Measurements from ENCODE around the gene UACA. TPM values are rescaled to one million over a fixed set of nuclear protein-coding genes. Genes with fewer than 3 reads are reported as not detected.
A peak's percentile ranks its signal among the peaks of the same experiment; 100 is the strongest.
"Not testable (repeated sequence)": the region's sequence is repeated elsewhere in the genome, so short reads cannot be mapped to it uniquely, and the experiment has no call there.

The UACA gene, protein sequence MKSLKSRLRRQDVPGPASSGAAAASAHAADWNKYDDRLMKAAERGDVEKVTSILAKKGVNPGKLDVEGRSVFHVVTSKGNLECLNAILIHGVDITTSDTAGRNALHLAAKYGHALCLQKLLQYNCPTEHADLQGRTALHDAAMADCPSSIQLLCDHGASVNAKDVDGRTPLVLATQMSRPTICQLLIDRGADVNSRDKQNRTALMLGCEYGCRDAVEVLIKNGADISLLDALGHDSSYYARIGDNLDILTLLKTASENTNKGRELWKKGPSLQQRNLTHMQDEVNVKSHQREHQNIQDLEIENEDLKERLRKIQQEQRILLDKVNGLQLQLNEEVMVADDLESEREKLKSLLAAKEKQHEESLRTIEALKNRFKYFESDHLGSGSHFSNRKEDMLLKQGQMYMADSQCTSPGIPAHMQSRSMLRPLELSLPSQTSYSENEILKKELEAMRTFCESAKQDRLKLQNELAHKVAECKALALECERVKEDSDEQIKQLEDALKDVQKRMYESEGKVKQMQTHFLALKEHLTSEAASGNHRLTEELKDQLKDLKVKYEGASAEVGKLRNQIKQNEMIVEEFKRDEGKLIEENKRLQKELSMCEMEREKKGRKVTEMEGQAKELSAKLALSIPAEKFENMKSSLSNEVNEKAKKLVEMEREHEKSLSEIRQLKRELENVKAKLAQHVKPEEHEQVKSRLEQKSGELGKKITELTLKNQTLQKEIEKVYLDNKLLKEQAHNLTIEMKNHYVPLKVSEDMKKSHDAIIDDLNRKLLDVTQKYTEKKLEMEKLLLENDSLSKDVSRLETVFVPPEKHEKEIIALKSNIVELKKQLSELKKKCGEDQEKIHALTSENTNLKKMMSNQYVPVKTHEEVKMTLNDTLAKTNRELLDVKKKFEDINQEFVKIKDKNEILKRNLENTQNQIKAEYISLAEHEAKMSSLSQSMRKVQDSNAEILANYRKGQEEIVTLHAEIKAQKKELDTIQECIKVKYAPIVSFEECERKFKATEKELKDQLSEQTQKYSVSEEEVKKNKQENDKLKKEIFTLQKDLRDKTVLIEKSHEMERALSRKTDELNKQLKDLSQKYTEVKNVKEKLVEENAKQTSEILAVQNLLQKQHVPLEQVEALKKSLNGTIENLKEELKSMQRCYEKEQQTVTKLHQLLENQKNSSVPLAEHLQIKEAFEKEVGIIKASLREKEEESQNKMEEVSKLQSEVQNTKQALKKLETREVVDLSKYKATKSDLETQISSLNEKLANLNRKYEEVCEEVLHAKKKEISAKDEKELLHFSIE (N-terminal part only)
- 13.7 TPM for total RNA-seq

DNA sequence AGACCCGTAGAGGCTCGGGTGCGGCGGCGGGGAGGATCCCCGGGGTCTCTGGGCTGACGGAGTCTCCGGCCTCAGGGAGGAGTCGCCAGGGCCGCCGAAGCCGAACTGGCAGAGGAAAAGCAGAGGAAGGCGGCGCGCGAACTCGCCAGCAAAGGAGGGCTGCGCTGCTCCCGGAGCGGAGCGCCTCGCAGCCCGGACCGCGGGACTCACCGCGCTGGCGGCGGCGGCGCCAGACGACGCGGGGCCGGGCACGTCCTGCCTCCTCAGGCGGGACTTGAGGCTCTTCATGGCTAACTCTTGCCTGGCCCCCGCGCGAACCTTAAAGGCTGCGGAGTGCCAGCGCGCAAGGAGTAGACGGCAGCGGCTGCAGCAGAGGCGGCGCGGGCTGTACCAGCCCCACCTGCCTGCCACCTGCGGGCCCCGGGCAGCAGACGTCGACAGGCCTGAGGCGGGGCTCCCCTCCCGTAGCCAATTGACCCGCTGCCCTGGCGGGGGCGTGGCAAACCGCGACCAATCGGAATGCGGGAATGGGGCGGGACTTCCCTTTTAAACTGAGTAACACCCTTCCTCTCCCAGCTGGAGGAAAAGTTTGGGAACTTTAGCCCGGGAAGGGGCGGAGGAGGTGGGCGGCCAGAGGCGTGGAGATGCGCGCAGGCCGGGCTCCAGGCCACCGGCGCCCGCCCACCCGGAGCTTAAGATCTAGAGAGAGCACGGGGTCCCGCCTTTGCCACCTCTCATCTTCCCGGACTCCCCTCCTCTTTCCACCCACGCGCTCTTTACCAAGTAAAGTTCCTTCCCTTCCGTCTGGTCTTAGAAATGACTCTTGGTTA is at the start of gene UACA:
Gene UACA (minus strand): TSS at position 439 of the 830 bp plus-strand sequence. CDS start 151 bp downstream, at position 288.
- ATAC-seq (peak; percentile 94), DNase-seq (ENCODE audit: low spot score) (peak; percentile 99)

DNA sequence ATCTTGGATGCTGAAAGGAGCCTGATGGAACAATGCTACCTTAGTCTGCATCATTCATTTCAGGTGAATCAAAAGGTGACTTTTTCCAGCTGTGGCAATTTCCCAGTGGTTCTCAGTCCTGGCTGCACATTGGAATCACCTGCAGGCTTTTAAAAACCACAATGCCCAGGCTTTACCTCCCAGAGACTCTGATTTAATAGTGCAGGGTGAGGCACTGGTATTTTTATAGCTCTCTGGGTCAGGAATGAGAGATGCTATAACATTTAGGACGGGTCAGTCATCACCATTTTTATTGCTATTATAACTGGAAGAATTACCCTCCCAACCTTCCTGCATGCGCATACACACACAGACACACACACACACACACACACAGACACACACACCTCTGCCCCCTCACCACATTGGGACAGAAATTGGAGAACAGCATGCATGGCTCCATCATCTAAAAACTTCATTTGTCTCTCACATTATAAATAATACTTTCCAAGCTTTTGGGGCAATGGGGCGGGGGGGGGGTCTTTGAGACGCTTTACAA is 49.5 kb upstream of the UACA start:
- ATAC-seq = no peak
- DNase-seq (ENCODE audit: low spot score) = no peak

DNA sequence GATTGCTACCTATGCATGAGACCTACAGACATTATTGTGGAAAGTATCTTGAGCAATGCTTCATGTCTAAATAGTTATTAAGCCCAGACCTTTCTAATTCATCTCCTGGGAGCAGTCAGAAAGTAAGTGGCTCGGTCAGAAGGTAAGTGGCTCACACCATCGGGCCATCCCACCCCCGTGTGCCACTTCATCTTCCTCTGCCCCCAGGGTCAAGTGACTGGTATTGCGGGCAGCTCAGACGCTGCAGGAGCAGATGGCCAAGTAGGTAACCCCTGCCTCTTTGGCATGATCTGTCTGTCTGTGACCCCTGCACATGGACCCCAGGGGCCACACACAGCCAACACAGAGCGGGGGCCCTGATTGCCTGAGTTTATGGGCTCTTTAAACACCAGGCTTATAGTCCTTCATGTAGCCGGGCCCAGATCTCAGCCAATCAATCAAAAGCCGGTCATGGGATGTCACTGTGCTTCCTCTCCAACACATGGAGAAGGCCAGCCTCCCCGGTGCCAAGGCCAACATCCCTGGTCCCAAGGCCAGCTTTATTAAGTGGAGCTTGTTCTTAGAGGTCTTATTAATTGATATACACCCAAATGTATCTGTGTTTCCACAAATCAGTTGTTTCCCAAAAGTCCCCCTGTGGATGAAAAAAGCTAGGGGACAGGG is 47.7 kb upstream of the UACA start:
- ATAC-seq (no peak), DNase-seq (ENCODE audit: low spot score) (no peak)

DNA sequence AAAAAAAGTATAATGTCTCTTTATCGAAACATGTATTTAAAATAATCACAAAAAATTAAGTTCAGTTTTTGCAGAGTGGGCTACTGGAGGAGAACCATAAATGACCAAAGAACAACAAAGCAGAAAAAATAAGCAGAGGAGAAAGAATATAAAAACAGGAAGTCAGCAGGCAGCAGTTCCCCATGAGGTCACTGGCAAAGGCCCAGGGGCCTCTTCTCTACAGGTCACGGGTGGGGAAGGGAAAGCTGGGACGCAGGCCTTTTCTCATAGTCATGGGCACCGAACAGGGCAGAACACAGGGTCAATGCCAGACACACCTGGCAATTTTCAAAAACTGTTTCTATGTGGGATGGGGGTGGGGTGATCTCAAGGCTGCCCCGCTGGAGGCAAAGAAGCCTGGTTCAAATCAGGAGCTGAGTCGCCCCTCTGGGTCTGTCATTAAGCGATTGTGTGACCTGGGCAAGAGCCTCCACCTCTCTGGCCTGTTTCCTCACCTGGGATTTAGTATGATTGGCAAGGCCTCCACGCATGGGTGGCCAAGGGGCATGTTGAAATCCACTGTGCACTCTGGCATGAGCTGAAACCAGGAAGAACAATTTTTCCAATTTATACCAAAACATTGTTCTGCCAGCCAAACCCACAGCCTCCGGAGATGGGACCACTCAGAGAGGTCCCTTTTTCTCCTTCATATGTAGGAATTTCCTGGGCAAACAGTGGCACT is 43.8 kb upstream of the UACA start:
- DNase-seq (ENCODE audit: low spot score) (peak; percentile 85), ATAC-seq (peak; percentile 94)

DNA sequence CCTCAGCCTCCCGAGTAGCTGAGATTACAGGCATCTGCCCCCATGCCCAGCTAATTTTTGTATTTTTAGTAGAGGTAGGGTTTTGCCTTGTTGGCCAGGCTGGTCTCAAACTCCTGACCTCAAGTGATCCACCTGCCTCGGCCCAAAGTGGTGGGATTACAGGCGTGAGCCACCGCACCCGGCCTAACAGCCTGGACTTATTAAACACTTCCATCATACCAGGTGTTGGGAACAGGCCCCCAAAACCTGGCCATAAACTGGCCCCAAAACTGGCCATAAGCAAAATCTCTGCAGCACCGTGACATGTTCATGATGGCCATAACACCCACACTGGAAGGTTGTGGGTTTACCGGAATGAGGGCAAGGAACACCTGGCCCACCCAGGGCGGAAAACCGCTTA is 41.0 kb upstream of the UACA start:
- ATAC-seq; DNase-seq (ENCODE audit: low spot score): not testable (repeated sequence)

DNA sequence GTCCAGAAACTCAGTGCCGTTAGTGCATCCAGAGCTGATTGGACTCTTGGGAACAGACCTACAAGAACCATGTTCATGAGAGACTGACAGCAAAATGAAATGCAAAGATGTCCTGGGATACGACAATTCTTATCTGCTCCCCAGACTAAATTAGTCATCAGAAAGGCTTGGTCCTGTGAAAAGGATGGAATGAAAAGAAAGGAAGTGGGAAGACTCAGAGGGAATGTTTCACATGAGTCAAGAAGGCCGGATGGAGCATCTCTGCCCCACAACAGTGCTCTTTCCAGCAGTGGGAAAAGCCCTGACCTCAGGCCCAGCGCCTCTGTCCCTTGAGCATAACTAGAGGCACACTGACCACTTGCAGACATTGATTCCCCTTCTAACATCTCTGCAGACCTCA is 39.3 kb upstream of the UACA start:
- DNase-seq (ENCODE audit: low spot score) (no peak), ATAC-seq (no peak)

DNA sequence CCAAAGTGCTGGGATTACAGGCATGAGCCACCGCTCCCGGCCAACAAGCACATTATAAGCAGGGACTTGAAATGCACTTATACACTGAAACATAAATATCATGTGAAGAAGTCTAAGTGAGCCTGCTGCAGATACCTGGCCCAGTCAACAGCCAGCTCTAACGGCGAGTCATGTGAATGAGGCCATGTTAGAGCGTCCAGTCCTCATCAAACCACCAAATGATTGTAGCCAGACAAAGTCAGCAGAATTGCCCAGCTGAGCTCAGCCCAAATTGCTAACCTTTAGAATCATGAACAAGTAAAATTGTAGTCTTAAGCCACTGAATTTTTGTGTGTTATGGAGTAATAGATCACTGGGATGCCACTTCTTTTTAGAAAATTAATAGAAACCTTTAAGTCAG is 37.8 kb upstream of the UACA start:
- no peak for DNase-seq (ENCODE audit: low spot score)
- ATAC-seq = no peak

DNA sequence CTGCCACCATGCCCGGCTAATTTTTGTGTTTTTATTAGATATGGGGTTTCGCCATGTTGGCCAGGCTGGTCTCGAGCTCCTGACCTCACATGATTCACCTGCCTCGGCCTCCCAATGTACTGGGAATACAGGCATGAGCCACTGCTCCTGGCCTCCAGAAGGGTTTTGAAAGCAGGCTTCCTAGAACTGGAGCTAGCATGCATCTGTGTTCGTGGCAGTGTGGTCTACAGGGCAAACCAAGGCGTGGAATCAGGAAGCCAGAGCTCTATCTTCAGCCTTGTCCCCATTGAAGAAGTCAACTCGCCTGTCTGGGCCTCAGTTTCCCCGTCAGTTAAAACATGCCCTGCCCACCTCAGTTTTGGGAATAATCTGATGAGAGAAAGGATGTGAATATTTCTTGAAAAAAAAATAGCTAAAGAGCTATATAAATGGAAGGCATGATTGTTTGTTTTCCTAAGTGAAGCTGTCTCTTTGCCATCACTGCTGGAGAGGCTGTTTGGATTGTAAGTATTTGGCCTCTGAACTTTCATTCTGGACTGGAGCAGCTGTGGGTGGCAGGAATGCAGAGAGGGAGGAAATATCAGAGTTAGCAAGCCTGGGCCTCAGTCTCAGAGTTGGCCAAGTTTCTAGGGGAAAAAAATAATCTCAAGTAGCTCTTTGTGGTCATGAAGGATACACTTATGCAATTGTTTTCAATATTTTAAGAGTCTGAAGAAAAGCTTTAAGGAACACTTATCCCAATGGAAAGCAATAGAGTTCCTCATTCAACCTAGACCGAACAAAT is 36.5 kb upstream of the UACA start:
- ATAC-seq = peak; percentile 99

DNA sequence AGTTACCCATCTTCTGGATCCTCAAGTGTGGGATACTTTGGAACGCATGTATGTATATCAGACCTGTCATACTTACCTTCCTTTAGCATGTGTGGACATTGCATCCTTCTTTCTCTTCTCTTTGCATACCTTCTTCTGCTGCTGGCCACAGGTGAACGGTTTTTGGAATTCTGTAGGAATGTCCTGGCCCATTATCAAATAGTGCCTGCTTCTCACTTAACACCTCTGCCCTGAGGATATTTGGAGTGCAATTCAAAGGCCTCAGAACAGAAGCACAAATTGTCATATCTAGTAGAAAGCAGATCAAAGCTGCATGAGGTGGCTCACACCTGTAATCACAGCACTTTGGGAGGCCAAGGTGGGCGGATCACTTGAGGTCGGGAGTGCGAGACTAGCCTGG is 34.1 kb upstream of the UACA start:
- no peak for ATAC-seq
- DNase-seq (ENCODE audit: low spot score) = no peak

More for the DNA sequence above, 36.5 kb upstream of the UACA start:
- DNase-seq (ENCODE audit: low spot score) = peak; percentile 56

DNA sequence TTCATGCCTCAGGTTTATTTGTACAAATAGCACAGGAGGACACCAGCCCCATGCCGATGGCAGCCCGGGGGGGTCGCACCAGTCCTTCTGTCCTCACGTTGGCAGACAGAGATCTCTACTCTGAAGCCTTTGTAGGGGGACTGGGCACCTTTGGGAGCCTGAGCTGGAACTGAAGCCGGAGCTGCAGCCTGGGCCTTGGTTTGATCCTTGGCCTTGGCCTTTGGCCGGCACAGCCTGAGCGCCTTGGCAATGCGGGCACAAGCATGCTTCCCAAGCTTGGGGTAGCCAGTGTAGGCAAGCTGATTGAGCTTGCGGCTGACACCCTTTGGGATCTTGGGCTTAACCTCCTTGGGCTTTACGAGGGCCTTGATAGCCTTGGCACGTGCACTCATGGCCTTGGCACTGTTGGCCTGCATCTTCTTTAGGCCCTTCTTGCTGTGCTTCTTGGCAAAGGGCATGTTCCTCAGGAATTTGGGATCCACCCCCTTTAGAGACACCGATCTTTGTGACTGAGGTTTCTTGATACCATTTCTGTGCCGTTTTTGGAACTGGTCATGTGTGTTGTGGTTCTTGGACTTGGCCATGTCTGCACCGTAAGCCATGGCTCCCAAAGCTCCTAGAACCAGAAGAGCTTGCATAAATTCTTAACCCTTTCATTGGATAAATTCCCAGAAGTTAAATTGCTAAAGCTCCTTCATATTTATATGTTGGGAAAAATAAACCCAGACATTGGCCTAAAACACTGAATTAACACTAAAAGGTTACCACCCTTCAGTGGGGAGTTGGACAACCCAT is 33.4 kb upstream of the UACA start:
- DNase-seq (ENCODE audit: low spot score) = no peak
- ATAC-seq = no peak

DNA sequence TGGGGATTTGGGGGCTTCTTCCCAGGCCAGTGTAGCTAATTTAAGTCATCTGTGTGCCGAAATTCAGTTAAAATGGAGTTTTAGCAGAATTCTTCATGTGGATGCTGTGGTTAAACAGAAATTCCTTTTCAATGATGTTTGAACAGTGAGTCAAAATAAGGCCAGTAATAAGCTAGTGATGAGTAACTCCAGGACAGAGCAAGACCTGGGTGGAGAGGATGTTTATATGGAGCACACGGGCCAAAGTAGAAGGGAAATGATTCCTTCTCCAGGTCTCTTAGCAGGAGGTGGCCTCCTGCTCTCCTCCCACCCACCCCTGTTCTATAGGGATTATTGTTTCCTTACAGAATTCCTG is 31.9 kb upstream of the UACA start:
- no peak for ATAC-seq

DNA sequence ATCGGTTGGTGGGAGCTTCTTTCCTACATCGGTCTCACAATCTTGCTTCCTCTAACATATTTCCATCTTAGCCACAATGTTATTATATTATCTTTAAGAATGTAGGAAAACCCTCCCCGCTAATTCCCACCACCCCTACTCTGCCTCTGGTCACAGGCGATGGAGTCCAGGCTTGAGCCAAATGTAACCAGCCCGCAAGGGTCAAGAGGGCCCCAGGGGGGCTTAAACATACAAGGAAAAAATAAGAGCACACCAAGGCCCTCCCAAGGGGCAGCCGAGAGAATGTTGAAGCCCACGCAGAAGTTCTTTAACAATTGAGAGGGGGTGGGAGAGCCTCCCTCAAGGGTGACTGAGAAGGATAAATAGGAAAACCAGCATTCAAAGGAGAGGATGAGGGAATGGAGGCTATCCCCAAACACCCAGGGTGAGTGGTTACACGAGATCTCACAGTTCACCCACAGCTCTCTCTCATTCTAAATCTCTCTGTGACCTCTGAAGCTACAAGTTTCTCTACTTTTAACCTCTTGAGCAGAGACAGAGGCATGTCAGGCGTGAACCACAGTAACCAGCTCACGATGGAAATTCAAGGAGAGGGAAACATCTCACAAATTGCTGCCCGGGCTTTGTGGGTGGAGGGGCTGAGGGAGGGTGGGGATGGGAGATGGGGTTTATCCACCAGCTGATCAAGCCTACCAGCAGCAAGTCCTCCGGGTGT is 31.4 kb upstream of the UACA start:
- ATAC-seq = no peak
- DNase-seq (ENCODE audit: low spot score) = no peak

More for the DNA sequence above, 31.9 kb upstream of the UACA start:
- DNase-seq (ENCODE audit: low spot score) = no peak

DNA sequence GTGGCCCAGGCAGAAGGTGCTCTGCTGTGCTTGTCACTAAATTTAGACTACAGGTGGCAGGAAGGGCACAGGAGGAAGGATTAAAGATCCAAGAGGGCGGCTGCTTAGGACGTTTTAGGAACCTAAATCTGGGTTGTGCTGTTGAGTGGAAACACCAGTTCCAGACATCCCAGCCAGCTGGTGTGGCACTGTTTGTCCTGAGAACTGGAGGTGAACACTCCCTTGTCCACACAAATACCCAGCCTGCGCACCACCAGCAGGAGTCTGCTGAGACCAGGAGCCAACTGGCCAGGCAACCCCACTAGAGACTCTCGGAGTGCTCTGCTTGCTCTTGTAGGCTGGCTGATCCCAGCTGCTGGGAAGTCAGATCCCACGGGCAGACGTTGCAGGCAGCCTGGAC is 30.3 kb upstream of the UACA start:
- no peak for DNase-seq (ENCODE audit: low spot score)
- no peak for ATAC-seq

DNA sequence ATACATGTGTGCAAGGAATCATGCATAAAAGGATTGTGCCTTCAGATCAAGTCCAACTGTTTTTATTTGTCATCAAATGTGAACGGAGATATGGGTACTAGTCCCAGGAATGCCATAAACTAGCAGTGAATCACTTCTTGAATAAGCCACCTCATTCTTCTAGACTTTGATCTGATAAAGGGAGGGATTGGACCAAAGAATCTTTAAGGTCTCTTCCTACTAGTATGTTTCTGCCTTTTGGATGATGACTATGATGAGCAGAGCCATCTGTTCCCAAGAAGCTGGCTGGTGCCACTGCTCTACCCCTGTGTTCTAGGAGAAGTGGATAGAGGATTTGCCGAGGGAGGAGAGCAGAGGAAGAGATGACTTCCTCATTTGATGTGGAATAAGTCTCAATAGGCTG is 28.8 kb upstream of the UACA start:
- no peak for ATAC-seq
- DNase-seq (ENCODE audit: low spot score) = no peak

DNA sequence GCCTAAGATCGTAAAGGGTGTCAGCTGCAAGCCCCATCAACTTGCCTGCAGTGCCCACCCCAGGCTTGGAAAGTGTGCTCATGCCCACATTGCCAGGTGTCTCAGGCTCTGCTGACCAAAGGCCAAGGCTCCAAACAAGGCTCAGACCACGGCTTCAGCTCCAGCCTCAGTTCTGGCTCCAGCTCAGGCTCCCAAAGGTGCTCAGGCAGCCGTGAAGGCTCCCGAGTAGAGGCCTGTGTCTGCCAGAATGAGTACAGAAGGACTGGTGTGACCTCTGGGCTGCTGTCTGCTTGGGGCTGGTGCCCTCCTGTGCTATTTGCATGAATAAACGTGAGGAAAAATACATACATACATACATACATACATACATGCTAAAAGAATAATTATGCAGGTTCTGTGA is 27.9 kb upstream of the UACA start:
- ATAC-seq = no peak
- no peak for DNase-seq (ENCODE audit: low spot score)

DNA sequence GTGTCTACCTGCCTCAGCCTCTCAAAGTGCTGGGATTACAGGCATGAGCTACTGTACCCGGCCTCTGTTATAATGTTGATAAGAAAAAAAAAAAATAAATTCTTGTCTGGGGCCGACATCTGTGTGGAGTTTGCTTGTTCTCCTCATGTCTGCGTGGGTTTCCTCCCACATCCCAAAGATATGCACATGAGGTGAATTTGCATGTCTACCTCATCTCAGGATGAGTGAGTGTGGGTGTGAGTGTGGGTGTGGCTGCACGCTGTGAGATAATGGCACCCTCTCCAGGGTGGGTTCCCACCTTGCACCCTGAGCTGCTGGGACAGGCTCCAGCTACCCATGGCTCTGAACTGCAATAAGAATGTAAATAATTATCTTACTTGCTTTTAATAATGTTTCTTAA is 25.9 kb upstream of the UACA start:
- ATAC-seq = no peak
- DNase-seq (ENCODE audit: low spot score) = no peak

Data from left lobe of liver (tissue), 2 donors.